NCI-H524 treated with DMSO at 0.1 percent for 48 hours (cell line): ENCODE measurements around the gene SND1.
A peak's percentile ranks its signal among the peaks of the same experiment; 100 is the strongest.

ENCODE experiments used
- DNase-seq: peaks from one replicate; lab custom pipeline; 2025; lab: John Stamatoyannopoulos, UW

The SND1 gene

DNA sequence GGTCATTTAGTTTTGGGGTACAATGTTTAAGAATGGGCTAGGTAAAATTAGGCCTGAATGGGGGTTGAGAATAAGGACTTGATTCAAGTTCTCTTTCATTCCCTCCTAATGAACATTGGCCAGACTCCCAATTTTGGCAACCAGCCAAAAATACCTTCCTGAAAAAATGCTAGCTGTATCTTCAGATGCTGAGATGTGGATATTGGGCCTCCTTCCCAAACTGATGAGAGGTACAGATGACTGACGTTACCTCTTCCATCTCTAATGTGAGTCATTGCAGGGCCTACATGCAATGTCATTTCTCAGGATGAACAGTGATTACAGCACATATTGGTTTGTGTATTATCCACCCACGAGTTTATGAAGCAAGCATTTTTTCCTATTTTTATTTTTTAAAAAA lies 151.6 kb downstream of the SND1 start:
- no peak for DNase-seq

GRCh38 chr7:127807340-127807739 lies 155.3 kb downstream of the SND1 start:
- no peak for DNase-seq

DNA sequence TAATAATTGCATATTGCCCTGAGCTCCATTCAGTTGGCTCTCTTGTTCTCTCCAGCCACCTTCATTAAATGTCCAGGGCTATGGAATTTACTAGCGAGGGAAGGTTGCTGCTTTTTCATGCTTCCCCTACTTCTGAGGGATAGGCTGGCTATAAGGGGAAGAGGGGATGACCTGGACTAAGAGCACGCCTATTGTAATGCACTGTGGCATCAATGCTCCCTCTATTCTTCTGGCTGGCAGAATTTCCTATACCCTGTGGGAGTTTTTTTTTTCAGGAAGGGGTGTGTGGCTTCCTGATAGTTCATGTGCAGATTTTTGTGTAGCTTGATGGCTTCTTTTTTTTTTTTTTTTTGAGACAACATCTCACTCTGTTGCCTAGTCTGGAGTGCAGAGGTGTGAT lies 155.8 kb downstream of the SND1 start:
- no peak for DNase-seq

- peak; percentile 89 for DNase-seq
Observed at GRCh38 chr7:127809261-127809702, 157.3 kb downstream of the SND1 start.

DNA sequence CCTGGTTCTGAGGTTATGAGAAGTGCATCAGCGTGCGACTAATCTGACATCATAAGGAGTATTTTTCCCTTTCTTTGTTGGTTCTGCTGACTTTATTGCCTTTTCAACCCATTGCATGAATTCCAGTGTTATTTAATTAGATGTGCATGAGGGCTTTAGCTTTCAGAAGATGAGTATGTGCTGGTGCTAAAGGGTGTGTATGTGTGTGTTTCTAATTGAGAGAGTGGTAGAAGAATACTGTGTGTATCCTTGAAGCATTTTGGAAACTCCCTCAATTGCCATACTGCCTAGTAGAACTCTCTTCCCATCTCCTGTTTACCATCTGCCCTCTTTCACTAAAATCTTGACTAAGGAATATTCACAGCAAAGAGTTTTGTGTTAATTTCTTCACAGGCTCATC lies 158.1 kb downstream of the SND1 start:
- DNase-seq: no peak

DNA sequence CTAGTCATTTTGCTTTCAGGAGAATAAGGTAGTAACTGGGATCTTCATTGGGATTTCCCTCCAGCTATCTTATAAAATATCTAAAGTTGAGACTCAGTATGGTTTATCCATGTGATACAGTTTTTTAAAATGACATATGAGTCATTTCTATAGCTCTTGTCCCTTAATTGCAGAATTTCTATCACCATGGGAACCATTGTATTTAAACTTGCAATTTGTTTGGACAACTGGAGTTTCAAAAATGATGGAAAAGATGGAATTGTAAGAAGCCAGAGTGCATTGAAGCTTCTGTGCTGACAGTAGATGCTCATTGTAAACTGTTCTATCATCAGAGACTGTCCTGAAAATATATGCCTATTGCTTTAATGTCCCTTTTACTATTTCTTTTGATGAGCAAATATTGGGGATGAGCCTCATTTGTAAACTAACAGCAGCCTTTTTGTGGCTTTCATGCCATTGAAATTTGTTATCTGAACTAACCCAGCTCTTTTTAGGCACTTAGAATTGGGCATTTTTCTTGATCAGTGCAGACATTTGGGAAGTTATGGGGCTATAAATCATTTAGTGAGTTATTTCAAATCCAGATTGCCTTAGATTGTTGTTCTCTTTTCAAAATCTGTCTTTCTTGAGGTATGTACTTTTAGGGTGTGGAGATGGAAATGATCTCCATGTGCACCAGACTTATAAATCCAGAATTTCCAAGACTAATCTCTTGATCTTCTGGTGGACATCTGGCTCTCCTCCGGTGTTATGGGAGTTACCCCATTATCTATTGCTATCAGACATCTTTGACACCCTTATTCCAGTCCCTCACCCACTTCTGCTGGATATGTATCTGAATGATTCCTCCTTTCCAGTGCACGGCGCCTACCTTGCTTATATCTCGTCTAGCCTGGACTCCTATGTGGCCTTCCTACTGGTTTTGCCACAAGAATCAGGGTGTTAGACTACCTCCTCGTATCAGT lies 159.0 kb downstream of the SND1 start:
- no peak for DNase-seq

DNA sequence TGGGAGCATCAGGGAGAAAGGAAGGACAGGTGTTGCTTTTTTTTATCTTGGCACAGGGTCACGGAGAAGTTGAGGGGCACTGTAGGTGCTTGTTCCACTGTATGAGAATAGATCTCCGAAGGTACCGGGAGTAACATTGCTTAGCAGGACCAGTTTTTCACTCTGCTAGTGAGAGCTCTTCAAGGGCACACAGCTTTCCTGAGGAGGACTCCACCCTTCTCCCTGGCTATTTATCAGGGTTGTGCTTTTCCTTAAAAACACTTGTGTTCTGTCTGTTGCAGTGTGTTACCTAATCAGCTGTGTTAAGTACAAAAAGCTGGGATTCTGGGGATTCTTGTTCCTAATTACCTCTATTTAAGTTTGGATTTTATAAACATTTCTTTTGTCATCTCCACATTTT lies 160.5 kb downstream of the SND1 start:
- DNase-seq: no peak

GRCh38 chr7:127813991-127814541 lies 162.1 kb downstream of the SND1 start:
- DNase-seq: no peak

GRCh38 chr7:127815631-127816145 lies 163.7 kb downstream of the SND1 start:
- no peak for DNase-seq

- no peak for DNase-seq
Observed at GRCh38 chr7:127816354-127817190, 164.6 kb downstream of the SND1 start.

GRCh38 chr7:127817466-127817865 lies 165.5 kb downstream of the SND1 start:
- no peak for DNase-seq

- no peak for DNase-seq
Observed at GRCh38 chr7:127818306-127818705, 166.3 kb downstream of the SND1 start.

GRCh38 chr7:127819975-127820731 lies 168.2 kb downstream of the SND1 start:
- DNase-seq: no peak

GRCh38 chr7:127820732-127821085 lies 168.7 kb downstream of the SND1 start:
- DNase-seq: no peak

DNA sequence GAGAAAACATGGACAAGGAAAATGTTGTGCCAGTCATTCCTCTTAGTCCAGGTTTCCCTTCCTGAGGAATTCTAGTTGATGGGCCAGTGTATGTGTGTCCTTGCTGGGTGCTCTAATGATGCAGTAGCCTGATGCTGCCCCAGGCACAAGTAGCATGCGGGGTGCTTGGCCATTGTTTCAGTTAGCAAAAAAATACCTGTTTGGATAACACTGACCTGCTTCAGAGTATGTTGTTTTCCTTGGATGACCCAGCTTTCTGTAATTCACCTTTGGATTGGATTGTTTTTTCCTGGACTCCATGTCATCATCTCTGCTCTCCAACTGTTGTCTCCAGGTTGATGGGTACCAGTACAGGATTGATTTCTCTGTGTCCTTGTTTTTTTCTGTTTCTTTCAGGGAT lies 169.2 kb downstream of the SND1 start:
- no peak for DNase-seq

- DNase-seq: no peak
Observed at GRCh38 chr7:127822822-127823508, 171.0 kb downstream of the SND1 start.

GRCh38 chr7:127824682-127825081 lies 172.7 kb downstream of the SND1 start:
- DNase-seq: no peak

DNA sequence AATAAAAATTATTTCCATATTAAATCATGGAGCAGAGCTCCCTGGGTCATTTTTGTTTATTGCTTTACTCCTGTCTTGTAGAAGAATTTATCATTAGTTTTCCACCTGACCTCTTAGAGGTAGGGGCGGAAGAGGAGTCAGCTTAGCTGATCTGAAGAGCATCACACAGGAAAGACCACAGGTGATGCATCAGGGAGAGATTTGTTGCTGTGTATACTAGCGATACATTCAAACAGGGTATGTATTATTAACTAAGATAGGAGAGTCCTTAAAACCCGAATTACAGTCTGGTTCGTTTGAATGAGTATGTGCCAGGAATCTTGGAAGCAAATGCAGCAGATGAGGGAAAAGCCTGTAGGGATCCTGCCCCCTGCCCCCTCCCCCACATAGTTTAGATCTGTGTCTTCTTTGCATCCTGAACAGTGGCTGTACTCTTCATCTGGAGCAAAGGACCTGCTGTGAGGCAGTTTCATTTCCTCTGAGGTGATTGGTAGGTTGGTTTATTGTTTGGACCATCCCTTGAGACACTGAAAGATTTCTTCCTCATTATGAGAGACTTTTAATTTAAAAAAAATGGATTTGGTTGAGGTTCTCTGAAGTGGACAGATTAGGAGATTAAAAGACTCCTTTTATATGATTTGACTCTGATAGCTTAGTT lies 177.0 kb downstream of the SND1 start:
- DNase-seq: no peak

- peak; percentile 97 for DNase-seq
Observed at GRCh38 chr7:127831318-127832219, 179.6 kb downstream of the SND1 start.
